ENCODE measurements around the gene GRID1. TPM values are rescaled to one million over a fixed set of nuclear protein-coding genes. Genes with fewer than 3 reads are reported as not detected.
A peak's percentile ranks its signal among the peaks of the same experiment; 100 is the strongest.

Gene GRID1
- total RNA-seq, 1 donor from 2014 or later: 2.7 TPM

DNA sequence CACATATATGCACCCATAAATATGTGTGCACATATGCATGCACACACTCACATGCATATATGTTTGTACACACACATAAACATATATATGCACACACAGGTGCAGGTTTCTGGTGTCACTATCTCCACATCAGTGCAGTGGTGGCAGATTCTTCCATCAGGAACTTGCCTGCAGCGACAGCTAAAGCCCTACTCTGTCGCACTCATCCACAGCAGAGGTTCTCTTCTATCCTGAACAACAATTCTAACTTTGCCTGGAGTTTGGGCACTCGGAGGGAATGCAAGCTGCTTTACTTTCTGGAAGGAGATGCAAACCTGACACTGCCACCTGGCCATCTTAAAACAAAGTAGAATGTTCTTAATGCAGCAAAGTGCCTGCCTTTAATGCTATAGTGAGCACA lies 745.8 kb downstream of the GRID1 start:
- no peak for DNase-seq (ENCODE audit: low spot score)

DNA sequence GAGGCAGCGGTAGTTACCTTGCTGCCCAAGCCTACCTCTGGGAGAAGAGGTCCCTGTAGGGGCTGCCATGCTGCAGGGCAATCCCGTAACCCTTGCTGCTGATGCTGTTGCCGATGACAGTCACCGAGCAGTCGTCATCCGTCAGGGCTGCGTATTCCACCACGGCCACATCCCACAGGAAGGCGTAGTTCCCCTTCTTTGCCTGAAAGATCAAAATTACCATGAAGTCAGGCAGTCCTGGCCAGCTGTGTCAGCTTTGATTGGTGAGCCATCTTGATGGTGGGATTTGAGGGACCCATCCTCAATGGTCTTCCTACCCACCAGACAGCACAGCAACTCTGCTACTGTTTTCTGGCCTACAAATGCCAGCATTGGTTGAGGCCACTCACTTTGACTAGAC lies 746.8 kb downstream of the GRID1 start:
- DNase-seq (ENCODE audit: low spot score): no peak

DNA sequence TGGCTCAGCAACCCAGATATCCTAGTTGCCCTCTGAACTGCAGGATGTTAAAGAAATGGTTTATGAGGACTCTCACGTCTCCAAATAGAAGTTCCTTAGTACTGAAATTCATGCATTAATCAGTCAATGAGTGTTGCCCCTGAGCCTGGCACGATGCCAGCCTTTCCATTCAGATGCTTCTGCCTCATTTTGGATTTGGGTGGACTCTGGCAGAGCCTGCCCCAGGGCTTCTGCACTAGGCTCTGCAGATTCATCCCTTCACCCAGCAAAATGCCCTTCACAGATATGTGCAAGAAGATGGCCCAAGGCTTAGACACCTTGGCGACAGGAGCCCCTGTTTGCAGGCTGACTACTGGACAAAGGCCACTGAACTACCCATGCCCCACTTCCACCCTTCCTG lies 747.8 kb downstream of the GRID1 start:
- no peak for DNase-seq (ENCODE audit: low spot score)

DNA sequence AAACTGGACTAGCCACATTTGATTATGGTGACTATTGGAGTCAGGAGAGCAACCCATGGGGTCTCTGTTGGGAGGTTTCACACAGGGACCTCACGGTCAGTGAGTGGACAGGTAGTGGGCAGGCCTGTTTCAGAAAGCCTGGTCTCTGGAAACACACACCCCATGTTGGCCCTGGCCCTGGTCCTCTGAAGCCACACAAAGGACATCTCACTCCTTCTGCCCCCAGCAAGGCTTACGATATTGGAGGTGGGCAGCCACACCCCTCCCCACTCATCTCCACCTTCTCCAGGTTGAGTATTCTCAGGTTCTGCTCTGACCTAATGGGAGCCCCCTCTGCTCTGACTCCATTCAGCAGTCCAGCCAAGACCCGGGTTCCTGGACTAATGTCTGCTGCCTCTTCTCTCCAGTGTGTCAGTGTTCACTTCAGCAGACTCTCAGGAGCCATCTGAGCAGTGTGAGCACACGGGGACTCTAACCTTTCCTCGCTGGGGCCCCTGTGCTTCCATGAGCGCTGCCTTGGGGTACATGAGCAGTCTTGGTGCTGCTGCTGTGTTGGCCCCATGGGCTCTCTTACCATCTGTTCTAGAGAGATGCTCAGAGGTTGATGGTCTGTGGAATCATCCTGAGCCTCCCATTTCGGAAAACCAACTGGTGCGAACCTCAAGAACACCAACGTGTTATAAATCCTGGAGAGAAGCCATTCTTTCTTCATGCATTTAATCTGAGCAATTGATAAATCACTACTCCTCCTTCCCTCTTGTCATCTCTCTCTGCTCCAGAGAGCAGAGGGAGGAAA lies 748.6 kb downstream of the GRID1 start:
- DNase-seq (ENCODE audit: low spot score): no peak

DNA sequence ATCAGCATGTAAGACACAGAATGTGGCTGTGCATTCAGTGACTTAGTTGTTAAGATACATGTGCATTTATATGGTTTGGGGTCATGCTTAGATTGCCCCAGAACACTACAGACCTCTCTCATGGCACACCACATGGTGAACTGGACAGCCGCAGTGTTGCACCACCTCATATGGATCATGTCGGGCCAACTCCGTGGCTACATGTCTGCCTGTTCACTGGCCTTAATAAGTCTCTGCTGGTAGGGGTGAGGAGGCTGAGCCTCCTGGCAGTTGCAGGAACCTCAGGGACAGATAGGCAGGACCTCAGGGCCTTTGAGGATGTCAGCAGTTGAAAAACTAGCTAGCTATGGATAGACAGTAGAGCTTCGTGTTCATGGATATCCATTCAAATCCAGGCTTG lies 751.0 kb downstream of the GRID1 start:
- DNase-seq (ENCODE audit: low spot score): no peak

DNA sequence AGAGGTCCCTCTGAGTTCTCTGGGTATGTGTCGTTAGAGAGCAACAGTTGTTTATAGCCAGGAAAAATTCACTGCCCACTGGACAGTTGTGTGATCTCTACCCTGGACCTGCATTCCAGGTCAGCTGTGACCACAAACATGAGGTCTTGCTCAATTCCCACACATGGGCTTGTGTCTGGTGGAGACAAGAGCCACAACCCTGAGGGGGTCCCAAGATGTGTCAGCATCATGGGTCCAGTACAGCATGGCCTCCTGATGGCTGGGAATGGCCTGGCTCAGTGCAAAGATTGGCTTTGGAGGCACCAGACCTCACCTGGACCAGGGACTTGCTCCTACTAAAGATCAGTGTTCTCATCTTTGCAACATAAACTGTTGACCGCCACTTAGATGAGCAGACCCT lies 751.6 kb downstream of the GRID1 start:
- no peak for DNase-seq (ENCODE audit: low spot score)

DNA sequence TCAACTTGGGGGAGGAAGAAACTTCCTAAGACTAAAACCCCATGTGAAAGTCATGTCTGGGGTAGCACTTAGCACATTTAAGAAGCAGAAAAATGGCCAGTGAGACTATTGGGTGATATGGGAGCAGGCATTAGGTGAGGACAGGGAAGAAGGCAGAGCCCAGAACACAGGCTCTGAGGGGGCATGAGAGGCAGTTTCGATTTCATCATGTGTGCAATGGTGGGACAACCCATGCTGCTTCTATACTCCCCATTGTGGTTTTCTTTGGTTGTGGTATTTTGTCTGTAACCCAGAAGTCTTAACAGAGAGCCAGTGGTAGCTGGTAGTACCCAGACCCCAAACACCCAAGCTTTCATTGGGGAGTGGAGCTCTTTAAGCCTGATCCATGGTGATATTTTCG lies 752.0 kb downstream of the GRID1 start:
- no peak for DNase-seq (ENCODE audit: low spot score)

DNA sequence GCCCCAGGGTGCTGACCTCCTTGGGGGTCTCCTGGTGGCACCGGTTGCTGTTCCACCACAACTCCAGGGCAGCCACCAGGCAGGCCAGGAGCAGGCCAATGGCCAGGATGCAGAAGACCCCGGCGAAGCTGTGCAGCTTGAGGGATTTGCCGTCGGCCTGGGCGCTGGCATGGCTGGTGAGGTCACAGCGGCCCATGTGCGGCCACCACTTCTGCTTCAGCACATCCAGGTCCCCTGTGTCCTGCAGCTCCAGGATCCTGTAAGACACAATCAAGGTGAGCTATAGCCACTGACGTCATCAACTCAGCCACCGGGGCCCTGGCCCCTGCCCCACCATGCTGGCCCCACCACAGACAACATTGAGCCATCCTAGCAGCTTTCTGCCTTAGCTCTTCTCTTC lies 753.2 kb downstream of the GRID1 start:
- peak; percentile 29 for DNase-seq (ENCODE audit: low spot score)

DNA sequence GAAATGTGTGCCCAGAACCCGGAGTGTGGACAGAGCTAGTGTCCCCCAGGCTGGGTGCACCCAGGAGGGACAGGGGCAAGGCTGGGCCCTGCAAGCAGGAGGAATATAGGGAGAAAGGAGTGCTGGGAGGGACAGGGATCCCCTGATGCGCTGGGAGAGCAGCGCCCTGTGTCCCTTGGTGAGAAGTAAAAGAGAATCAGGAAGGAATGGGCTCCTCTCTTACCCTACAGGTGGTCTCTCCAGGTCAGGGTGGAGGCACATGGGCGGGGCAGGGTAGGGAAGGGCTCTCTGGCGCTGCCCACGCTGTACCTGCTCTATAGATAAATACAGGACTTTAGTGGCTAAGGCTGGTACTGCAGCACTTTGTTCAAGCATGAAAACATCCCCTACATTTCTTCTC lies 753.8 kb downstream of the GRID1 start:
- DNase-seq (ENCODE audit: low spot score): peak; percentile 37

DNA sequence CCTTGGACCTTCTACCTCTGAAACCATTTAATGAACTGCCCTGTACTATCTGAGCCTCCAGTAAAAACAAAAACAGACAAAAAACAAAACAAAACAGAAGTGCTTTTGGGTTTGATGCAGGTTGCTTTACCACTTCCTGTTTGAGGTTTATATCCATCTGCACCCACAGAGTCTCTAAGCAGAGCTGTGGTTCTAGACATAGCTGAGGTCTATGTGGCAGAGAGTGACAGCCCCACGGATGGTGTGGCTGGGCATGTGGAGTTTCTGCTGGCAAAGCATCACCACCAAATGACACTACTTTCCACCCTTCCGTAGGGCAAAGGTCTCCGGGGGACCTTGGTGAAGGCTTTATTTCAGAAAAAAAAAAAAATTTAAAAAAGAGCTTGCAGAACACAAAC lies 754.2 kb downstream of the GRID1 start:
- DNase-seq (ENCODE audit: low spot score): peak; percentile 6

DNA sequence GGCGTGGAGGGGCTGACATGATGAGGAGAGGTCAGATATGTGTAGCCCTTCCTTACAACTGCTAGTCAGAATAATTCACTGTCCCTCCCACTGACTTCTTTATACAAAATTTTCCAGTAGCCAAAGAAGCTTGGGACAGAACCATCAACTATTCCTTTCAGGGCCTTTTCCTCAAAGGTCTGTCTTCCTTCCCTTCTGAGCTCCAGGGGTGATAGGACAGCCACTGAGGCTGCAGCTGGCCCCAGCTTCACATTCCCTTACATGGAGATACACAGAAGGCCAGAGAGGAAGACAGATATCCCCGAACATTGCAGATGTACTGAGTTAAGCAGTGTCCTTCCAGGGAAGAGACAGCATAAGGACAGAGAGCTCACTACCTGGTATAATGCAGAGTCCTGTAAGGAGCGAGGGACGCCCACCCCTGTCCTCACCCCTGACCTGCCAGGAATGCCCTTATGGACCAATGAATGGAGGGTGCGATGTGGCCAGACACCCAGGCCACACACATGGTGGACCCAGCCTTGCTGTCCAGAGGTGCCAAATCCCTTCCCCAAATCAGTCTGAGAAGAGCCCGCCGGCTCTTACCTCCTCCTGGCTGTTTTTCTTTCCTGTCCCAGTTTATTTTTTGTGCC lies 754.7 kb downstream of the GRID1 start:
- peak; percentile 22 for DNase-seq (ENCODE audit: low spot score)

DNA sequence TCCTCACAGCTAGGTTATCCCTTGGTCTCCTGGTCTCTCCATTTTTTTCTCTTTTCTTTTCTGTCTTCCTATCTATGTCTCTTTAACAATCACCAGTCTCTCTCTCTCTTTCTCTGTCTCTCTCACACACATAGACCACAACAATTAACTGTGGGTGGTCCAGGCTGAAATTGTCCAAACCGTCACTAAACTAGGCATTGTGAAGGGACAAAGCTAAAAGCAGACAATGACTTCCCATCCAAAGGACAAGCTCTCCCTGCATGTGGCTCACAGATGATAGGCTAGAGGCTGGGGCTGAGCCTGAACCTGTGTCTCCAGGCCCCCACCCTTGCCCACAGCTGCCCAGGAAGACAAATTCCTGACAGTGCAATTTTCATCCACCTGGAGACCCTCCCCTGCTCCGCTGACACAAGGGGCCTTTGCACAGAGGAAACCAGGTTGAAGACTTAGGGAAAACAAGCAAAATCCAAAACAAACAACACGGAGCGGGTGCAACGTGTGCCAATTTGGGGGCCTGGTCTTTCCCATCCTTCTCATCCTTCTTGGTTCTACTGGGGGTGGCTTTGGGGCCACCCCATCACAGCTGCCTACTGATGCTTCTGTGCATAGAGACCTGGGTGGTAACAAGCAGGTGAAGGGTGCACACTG lies 755.4 kb downstream of the GRID1 start:
- peak; percentile 9 for DNase-seq (ENCODE audit: low spot score)

DNA sequence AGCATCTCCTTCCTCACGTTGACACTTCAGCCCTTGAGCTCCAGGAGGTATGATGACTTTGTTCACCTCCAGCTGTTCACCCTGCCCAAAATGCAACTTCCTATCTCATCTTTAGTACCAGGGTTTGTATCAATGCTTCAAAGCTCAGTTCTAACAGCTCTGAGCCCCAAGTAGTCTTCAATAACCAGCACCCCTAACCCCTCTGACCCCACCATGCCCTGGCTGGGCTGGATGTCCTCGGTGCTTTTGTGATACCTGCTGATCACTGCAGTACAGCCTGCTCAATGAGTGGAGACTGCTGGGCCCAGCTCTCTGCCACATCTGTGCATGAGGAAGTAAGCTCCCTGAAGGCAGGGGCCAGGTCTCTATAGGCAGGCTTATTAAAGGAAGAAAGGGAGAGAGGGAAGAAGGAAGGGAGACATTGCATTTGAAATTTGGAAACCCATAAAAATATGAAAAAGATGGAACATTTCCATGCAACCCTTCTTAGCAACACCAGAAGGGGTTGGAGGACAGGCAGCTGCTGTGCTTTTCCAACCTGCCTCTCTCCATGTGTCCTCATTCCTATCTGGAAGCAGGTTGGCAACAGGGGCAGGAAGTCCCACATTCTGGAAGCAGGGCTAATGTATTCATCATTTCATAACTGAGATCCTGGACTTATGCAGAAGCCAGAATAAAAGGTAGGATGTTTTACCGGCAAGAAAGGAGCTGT lies 756.1 kb downstream of the GRID1 start:
- DNase-seq (ENCODE audit: low spot score): peak; percentile 17

DNA sequence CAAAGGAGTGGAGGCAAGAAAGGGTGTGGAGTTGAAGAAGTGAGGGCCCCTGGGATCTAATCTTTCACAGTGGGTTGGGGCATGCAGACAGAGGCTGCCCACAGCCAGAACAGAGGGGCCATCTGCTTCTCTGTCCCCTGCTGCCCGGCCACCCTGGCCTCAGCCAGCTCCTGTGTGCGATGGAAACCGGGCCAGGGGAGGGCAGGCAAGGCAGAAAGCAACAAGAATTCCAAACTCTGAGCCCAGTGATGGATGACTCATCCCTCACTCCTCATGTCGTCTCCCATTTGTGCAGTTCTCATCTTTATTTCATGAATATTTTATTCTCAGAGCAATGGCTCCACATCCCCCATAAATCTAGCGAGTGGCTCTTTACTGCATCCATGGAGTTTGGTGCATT lies 757.1 kb downstream of the GRID1 start:
- peak; percentile 25 for DNase-seq (ENCODE audit: low spot score)

DNA sequence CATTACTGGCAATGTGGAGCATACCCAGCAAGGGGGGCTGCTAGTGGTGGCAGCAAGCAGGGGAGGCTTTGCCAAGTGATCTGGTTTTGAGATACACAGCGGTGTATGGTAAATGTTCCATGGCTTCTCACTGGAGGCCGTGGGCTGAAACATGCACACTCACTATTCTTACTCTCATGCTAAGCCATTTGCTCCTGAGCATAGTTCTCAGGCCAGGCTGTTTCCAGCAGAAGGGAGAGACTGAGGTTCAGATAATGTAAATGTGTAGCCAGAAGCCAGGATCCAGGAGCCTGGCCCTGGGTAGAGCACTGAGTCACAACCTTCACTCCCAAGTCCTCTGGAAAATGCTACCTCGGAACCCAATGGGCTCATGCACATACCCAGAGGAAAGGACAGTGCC lies 757.9 kb downstream of the GRID1 start:
- peak; percentile 10 for DNase-seq (ENCODE audit: low spot score)

DNA sequence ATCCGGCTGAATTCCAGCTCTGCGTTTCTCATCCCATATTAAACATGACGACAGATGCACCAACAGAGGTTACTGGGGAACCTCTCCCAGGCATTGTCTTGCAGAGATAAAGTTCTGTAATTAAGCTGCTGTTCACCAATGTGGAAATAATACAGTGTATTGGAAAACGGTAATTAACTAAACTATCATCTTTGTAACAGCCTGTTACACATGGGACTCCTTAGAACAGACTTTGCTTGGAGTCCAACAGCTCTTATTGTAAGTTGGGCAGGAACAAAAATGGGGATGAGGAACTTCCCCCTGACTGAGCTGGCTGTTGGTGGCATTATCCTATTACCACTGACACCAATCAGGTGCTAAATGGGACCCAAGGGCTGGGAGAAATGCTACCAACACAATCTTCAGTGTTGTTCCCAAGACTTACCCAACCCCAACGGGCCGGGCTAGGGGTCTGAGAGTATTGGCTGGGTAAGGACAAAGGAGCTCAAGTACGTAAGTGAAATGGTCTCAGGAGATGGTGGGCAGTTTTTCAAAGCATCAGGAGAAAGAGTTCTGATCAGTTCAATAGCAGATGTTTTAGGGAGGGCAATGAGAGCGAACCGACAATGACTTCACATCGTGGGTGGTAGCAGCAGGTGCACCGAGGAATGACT lies 759.4 kb downstream of the GRID1 start:
- peak; percentile 14 for DNase-seq (ENCODE audit: low spot score)

DNA sequence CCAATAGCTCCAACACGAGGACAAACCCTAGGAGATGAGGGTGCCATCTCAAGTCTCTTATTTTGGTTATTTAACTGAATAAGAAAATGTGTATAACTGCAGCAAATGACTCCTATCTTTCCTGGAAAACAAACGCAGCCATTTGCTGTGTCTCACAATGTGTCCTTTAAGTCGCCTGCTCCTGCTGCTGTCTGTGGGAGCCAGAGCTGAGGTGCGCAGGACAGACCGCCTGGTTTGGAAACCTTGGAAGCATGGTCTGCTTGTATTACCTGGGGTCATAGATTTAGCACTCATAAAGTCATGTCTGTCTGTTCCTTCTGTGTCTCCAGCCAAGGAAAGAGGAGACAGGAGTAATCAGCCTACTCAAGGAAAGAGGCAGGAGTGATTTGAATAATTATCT lies 760.2 kb downstream of the GRID1 start:
- DNase-seq (ENCODE audit: low spot score): peak; percentile 23

DNA sequence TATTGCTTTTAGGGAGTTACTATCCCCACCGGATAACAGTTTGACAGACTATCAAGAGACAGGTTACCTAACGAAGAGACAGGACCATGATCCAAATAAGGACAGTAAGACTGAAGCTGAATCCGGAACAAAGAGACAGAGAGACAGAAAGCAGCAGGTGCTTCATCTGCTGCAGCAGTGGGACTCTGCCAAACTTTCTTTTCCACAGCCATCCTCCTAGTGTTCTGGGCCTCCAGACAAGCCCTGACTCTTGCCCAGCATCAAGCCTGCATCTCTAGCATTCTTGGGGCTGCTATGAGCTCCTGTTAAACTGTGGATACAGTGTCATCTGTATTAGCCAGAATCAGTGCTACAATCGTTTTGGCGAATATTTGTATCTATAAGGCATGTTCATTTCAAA lies 761.7 kb downstream of the GRID1 start:
- peak; percentile 6 for DNase-seq (ENCODE audit: low spot score)

DNA sequence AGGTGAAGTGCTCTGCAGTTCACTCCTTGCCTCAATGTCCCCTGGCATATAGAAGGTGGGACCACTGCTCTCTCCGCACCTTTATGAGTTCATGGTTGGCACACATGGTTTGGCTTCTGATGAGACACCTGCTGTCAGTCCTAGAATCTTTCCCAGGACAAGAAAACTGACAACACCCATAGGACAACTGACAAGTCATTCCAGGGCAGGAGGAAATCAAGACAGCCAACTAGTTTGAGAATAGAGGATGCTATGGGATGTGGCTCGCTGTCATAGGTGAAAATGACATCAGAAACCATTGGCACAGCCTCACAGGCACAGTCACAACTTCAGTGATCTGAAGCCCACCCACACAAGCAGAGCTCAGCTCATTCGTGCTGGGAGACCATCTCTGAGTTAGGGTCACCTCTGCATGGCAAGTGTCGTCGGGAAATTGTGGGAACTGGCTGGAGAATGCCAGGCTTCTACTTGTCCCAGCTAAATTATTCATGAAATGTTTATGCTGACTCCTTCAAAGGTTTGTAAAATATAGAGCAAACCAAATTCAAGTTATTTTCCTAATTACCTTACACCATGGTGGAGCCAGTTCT lies 762.4 kb downstream of the GRID1 start:
- DNase-seq (ENCODE audit: low spot score): peak; percentile 28

DNA sequence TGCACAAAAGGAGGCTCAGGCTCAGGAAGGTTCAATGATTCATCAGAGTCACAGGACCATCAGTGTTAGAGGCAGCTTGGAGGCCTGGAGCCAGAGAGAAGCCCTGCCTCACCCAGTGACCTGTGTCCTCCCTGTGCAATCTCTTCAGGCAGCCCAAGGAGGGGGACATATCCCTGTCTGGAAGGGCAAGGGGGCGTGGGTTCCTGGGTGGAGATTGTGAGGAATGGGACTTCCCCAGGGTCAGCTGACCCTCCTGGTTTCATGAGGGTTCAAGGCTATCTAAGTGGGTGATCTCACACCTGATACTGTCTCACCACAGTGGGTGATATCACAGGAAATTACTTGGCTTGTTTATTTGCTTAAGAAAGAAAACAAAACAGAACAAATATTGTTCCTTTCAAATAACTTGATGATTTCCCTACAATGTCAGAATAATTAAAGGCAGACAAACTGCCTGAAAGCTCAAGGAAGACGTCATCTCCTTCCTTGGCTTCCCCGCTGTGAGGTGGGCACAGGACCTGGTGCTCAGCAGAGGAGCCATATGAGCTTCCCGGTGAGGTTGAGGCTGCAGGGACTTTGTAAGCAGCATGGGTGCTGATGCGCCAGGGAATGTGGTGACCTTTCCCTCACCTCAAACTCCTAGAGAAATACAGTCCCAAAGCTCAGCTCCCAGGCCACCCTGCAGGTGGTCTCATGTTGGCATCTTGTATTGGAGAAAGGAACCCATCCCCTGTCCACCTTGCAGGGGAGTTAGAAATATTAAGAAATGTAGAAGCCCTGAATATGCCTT lies 763.2 kb downstream of the GRID1 start:
- peak; percentile 36 for DNase-seq (ENCODE audit: low spot score)

DNA sequence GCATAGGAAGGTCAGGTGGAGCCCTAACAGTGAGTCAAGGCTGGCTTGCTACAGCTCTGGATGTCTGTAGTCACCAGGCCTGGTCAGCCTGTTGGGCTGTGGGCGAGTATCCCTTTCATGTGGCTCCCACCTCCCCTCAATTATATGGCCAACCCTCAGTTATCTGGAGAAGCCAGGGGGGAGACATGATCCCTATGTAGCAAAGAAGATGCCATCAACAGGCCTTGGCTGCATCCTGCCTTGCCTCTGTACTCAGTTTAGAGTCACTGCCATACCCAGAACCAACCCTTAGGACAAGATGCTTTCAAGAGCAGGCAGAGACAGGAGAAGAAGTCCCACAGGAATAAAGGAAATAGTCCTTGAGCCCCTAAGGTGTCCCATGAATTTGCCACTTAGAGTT lies 763.9 kb downstream of the GRID1 start:
- no peak for DNase-seq (ENCODE audit: low spot score)

Measured in ureter (tissue), 1 donor.